OCI-LY7 (cell line): ENCODE results near the gene EIPR1. TPM values are rescaled to one million over a fixed set of nuclear protein-coding genes. Genes with fewer than 3 reads are reported as not detected.

ENCODE experiments used
- BruUV-seq: library from RNA; stranded (reverse); fragments of 400-500 nt; replicated peaks from 2 replicates; lab custom pipeline; 2021; lab: Mats Ljungman, UMichigan
- CTCF ChIA-PET: fragments of 300-600 bp; sonication (Branson Sonifier 250); formaldehyde crosslinking; loops from one replicate; lab custom pipeline; 2022; ENCODE audit warnings: antibody characterized with exemption; ENCODE audit not compliant: unreplicated experiment; lab: Charles Lee
- POLR2A ChIA-PET: fragments of 300-600 bp; sonication (Branson Sonifier 250); formaldehyde crosslinking; loops from one replicate; lab custom pipeline; 2022; ENCODE audit warnings: antibody characterized with exemption; lab: Charles Lee
- DNase-seq: peaks from one replicate; pipeline ENCODE4 v3.0.0-alpha.2; 2015; ENCODE audit warnings: low spot score
- H2AFZ ChIP-seq: fragments of 200-600 bp; sonication (generic), shearing (Covaris generic); 2 replicates; pipeline ENCODE4 v1.6.1; 2014; ENCODE audit warnings: mild to moderate bottlenecking, antibody characterized with exemption, low read length, moderate library complexity
- H3K27ac ChIP-seq: fragments of 200-600 bp; sonication (generic); 2 replicates; pipeline ENCODE4 v1.5.1; 2014; ENCODE audit warnings: mixed run types, low read depth, mild to moderate bottlenecking, moderate library complexity, low read length, inconsistent platforms; ENCODE audit not compliant: poor library complexity, severe bottlenecking
- H3K36me3 ChIP-seq: fragments of 200-600 bp; sonication (generic); 2 replicates; pipeline ENCODE4 v1.6.1; 2014; ENCODE audit warnings: mild to moderate bottlenecking, antibody characterized with exemption, low read length, moderate library complexity, mixed read lengths; ENCODE audit not compliant: insufficient read depth
- H3K4me1 ChIP-seq: fragments of 200-600 bp; sonication (generic); 2 replicates; pipeline ENCODE4 v1.5.1; 2014; ENCODE audit warnings: mild to moderate bottlenecking, low read length; ENCODE audit not compliant: insufficient read depth, poor library complexity, severe bottlenecking
- H3K4me2 ChIP-seq: fragments of 200-600 bp; sonication (generic); 2 replicates; pipeline ENCODE4 v1.6.1; 2014; ENCODE audit warnings: mild to moderate bottlenecking, low read length
- H3K4me3 ChIP-seq: fragments of 200-600 bp; sonication (generic); 2 replicates; pipeline ENCODE4 v1.5.1; 2014; ENCODE audit warnings: mild to moderate bottlenecking, low read depth, low read length; ENCODE audit not compliant: poor library complexity, severe bottlenecking
- H3K79me2 ChIP-seq: fragments of 200-600 bp; sonication (generic); 2 replicates; pipeline ENCODE4 v1.6.1; 2016; ENCODE audit warnings: low read depth, mild to moderate bottlenecking, low read length, moderate library complexity, mixed read lengths; ENCODE audit not compliant: insufficient read depth
- H3K9me2 ChIP-seq: fragments of 200-600 bp; sonication (generic); 2 replicates; pipeline ENCODE4 v1.6.1; 2016; ENCODE audit warnings: mild to moderate bottlenecking, low read length, mixed read lengths; ENCODE audit not compliant: insufficient read depth
- H3K9me3 ChIP-seq: fragments of 200-600 bp; sonication (generic); 2 replicates; pipeline ENCODE4 v1.6.1; 2014; ENCODE audit warnings: mild to moderate bottlenecking, mixed run types, low read length, mixed read lengths
- H4K20me1 ChIP-seq: fragments of 200-600 bp; sonication (generic); 2 replicates; pipeline ENCODE4 v1.6.1; 2014; ENCODE audit warnings: mild to moderate bottlenecking, antibody characterized with exemption, low read length, moderate library complexity, mixed read lengths; ENCODE audit not compliant: insufficient read depth
- EZH2phosphoT487 ChIP-seq: fragments of 200-600 bp; sonication (generic); IDR thresholded peaks from 2 replicates; pipeline ENCODE4 v1.6.1; 2018; ENCODE audit warnings: low read depth, borderline replicate concordance, mild to moderate bottlenecking, mixed run types, antibody characterized with exemption, low read length, moderate library complexity, mixed read lengths
- intact Hi-C: fragments of 100-400 bp; cut with micrococcal nuclease; formaldehyde crosslinking; loops from one replicate; pipeline ENCODE4 v1.10.0; 2022; ENCODE audit not compliant: unreplicated experiment
- total RNA-seq, 2 experiments: library from RNA; depleted of rRNA in 1 of 2; stranded (reverse); fragments of >200 nt in 1 of 2; shearing (Covaris generic) in 1 of 2; gene quantifications; 2 replicates each; pipeline ENCODE4 v1.2.3, GENCODE V29; 2014 to 2022
- TF ChIP-seq, protein P1 (sequence below): fragments of 200-600 bp; sonication (generic); conservative IDR thresholded peaks from 2 replicates; pipeline ENCODE4 v1.5.1; 2014; ENCODE audit warnings: mild to moderate bottlenecking, antibody characterized with exemption, low read length, moderate library complexity, mixed read lengths

The EIPR1 gene
- total RNA-seq, 2 experiments from 2014 or later: 60.5 to 61.7 TPM

GRCh38 chr2:3176071-3176868, 201.3 kb downstream of the EIPR1 start:
- Histone ChIP-seq H2AFZ (no peak overlapping the region), H3K9me2 (no peaks in the 10 kb centered on the region), H3K4me1 (no peaks in the 10 kb centered on the region), H3K4me3 (no peak overlapping the region), H3K4me2 (no peak overlapping the region), H4K20me1 (no peaks in the 10 kb centered on the region), H3K79me2 (no peaks in the 10 kb centered on the region), H3K36me3 (0 out of 2 replicates have a peak, but pooled peaks cover 6% of the 10 kb centered on the region), H3K9me3 (no peaks in the 10 kb centered on the region), H3K27ac (no peak overlapping the region)
- no TSS peak for BruUV-seq
- DNase-seq: no peak
- TF ChIP-seq, protein P1, sequence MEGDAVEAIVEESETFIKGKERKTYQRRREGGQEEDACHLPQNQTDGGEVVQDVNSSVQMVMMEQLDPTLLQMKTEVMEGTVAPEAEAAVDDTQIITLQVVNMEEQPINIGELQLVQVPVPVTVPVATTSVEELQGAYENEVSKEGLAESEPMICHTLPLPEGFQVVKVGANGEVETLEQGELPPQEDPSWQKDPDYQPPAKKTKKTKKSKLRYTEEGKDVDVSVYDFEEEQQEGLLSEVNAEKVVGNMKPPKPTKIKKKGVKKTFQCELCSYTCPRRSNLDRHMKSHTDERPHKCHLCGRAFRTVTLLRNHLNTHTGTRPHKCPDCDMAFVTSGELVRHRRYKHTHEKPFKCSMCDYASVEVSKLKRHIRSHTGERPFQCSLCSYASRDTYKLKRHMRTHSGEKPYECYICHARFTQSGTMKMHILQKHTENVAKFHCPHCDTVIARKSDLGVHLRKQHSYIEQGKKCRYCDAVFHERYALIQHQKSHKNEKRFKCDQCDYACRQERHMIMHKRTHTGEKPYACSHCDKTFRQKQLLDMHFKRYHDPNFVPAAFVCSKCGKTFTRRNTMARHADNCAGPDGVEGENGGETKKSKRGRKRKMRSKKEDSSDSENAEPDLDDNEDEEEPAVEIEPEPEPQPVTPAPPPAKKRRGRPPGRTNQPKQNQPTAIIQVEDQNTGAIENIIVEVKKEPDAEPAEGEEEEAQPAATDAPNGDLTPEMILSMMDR: no peak
- no peak for TF ChIP-seq EZH2phosphoT487
- intact Hi-C loops: no loop called here
- CTCF ChIA-PET: no interaction called here
- POLR2A ChIA-PET: interaction anchor here (0.5 kb wide), 1 partner anchor 111 kb away, joined by 3 read pairs; no protein-coding TSS in a partner anchor

- DNase-seq: no peak
- Histone ChIP-seq H3K9me3 (no peaks in the 10 kb centered on the region), H2AFZ (no peak overlapping the region), H3K4me1 (no peaks in the 10 kb centered on the region), H3K79me2 (no peaks in the 10 kb centered on the region), H3K27ac (no peak overlapping the region), H4K20me1 (no peaks in the 10 kb centered on the region), H3K4me2 (no peak overlapping the region), H3K9me2 (no peaks in the 10 kb centered on the region), H3K4me3 (no peak overlapping the region), H3K36me3 (0 out of 2 replicates have a peak, but pooled peaks cover 6% of the 10 kb centered on the region)
- no peak for TF ChIP-seq EZH2phosphoT487
- intact Hi-C loops: no loop called here
- ChIA-PET CTCF (no interaction called here), POLR2A (no interaction called here)
- BruUV-seq: no TSS peak
Observed at GRCh38 chr2:3175568-3175955, 202.1 kb downstream of the EIPR1 start.

- CTCF ChIA-PET: no interaction called here
- intact Hi-C loops: no loop called here
- DNase-seq: no peak
- no peaks in the 10 kb centered on the region for H3K9me2 ChIP-seq
- H3K4me1 ChIP-seq: no peaks in the 10 kb centered on the region
- H2AFZ ChIP-seq: no peak overlapping the region
- H3K4me3 ChIP-seq: no peak overlapping the region
- H4K20me1 ChIP-seq: no peaks in the 10 kb centered on the region
- no peak overlapping the region for H3K27ac ChIP-seq
- no TSS peak for BruUV-seq
- H3K36me3 ChIP-seq: 0 out of 2 replicates have a peak, but pooled peaks cover 6% of the 10 kb centered on the region
- no peaks in the 10 kb centered on the region for H3K79me2 ChIP-seq
- POLR2A ChIA-PET: no interaction called here
- no peak for TF ChIP-seq EZH2phosphoT487
- TF ChIP-seq, protein P1: no peak
- H3K4me2 ChIP-seq: no peak overlapping the region
- no peaks in the 10 kb centered on the region for H3K9me3 ChIP-seq
Observed at GRCh38 chr2:3174626-3175567, 202.7 kb downstream of the EIPR1 start.
